ENCODE data around the gene OR2H1.
A peak's percentile ranks its signal among the peaks of the same experiment; 100 is the strongest.
"Not testable (repeated sequence)": the region's sequence is repeated elsewhere in the genome, so short reads cannot be mapped to it uniquely, and the experiment has no call there.

Gene OR2H1

GRCh38 chr6:29456971-29457370 lies at the start of gene OR2H1, which contains the start of gene OR11A1:
Gene OR2H1, plus strand, starts transcription at chr6:29457155. Its CDS starts 4,615 bp downstream, at chr6:29461770.
Gene OR11A1, minus strand, starts transcription at chr6:29457071. Its CDS starts 29,430 bp downstream, at chr6:29427641.
- DNase-seq (no peak), ATAC-seq (no peak)

DNA sequence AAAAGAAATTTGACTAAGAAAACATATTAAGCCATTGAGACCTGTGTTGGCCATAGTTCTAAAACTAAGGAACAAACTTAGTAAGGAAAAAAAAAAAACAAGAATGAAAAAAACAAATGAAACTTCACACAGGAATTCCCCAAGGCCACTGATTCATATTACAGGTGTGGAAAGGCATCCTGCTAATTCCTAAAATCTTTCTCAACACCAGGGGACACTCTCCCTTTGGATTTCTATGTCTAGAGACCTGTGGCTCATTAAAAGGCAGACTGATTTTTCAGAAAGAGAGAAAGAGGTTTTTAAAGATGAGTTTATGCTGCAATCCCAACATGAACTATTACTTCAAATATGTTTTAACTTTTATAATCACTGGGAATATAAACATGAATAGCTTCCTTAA lies 42.4 kb upstream of the OR2H1 start, which contains the start of gene OR12D1:
Gene OR12D1 (plus strand): TSS at position 341 of the 400 bp plus-strand sequence.
- ATAC-seq (no peak), DNase-seq (no peak)

DNA sequence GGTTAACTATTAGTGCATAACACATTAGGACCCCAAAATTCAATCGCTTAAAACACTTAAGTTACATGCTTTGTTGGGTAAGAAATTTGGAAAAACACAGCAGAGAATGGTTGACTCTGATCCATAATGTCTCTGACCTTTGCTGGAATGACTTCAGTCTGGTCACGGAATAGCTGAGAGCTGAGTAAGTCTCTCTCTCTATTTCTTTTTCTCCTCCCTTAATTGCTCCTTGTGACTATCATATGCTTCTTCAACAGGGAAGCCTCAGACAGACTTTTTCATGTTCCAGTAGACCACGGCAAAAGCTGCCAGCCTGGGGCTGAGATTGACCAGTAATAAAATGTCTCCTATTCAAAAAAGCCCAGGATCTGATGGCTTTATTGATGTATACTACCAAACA lies 37.4 kb upstream of the OR2H1 start:
- ATAC-seq = no peak

GRCh38 chr6:29424168-29424567 lies 32.8 kb upstream of the OR2H1 start:
- DNase-seq (no peak), ATAC-seq (no peak)

More for the DNA sequence above, 37.4 kb upstream of the OR2H1 start:
- DNase-seq = no peak

- ATAC-seq = peak; percentile 32
- DNase-seq = no peak
These were observed 32.4 kb upstream of the OR2H1 start for GRCh38 chr6:29424575-29424974.

GRCh38 chr6:29425075-29425474 lies 31.9 kb upstream of the OR2H1 start:
- no peak for ATAC-seq

GRCh38 chr6:29426654-29427053 lies 30.3 kb upstream of the OR2H1 start:
- no peak for DNase-seq
- ATAC-seq = no peak

More at GRCh38 chr6:29425075-29425474, 31.9 kb upstream of the OR2H1 start:
- DNase-seq = no peak

DNA sequence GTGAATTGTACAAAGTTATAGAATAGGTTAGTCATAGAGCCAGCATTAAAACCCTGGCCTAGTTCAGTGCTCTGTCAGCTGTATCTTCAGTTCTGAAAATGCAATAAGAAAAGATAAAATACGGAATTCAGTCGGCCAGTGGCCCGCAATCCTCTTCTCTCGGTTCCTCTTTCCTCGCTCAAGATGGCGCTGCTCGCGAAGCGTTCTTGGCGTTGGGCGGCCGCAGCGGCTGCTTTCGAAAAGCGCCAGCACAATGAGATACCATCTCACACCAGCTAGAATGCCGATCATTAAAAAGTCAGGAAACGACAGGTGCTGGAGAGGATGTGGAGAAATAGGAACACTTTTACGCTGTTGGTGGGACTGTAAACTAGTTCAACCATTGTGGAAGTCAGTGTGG lies 20.2 kb upstream of the OR2H1 start:
- ATAC-seq, DNase-seq: not testable (repeated sequence)

- DNase-seq = no peak
- ATAC-seq = no peak
These were observed 17.9 kb upstream of the OR2H1 start, which contains the start of gene OR10C1 for GRCh38 chr6:29439006-29439405. Gene OR10C1, plus strand, starts transcription at chr6:29439306. Its CDS starts 710 bp downstream, at chr6:29440016.

DNA sequence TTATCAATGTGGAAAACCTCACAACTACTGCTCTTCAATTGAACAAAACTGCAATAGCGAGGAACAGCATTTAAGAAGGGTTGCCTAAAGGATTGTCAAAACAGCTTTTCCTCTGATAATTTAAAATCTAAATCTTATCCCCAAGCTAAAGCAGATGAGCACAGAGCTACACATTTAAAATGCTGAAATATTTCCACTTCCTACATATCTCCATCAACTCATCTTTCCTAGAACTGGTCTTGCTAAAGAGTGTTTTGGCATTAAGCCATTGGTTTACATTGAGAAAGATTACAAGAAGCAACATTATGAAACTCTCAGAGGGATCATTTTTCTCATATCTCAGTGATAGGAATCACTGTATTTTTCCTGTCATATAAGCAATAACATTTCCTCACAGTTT lies 14.2 kb upstream of the OR2H1 start:
- DNase-seq (no peak), ATAC-seq (no peak)

DNA sequence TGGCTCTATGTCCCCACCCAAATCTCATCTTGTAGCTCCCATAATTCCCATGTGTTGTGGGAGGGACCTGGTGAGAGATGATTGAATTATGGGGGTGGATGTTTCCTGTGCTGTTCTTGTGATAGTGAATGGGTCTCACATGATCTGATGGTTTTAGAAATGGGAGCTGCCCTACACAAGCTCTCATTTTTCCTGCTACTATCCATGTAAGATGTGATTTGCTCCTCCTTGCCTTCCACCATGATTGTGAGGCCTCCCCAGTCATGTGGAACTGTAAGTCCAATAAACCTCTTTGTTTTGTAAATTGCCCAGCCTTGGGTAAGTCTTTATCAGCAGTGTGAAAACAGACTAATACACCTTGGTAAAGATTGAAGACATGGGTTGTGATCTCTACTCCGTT lies 12.9 kb upstream of the OR2H1 start:
- DNase-seq, ATAC-seq: not testable (repeated sequence)

DNA sequence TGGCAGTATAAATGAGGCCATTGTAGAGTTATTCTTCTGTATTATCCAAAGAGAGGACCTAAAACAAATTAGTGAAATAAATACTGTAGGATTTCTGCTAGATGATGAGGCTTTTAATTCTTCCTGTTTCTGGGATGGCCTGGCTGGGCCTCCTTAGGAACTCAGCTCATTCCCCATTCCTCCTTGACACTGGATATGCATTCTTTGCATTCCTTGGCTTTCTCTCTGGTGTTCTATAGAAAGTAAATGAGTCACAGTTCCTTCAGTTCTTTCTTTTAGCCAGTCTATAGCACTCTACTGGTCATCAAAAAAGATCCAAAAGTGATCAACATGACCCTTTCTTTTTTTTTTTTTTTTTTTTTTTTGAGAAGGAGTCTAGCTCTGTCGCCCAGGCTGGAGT lies 9.3 kb upstream of the OR2H1 start:
- ATAC-seq (no peak), DNase-seq (no peak)

DNA sequence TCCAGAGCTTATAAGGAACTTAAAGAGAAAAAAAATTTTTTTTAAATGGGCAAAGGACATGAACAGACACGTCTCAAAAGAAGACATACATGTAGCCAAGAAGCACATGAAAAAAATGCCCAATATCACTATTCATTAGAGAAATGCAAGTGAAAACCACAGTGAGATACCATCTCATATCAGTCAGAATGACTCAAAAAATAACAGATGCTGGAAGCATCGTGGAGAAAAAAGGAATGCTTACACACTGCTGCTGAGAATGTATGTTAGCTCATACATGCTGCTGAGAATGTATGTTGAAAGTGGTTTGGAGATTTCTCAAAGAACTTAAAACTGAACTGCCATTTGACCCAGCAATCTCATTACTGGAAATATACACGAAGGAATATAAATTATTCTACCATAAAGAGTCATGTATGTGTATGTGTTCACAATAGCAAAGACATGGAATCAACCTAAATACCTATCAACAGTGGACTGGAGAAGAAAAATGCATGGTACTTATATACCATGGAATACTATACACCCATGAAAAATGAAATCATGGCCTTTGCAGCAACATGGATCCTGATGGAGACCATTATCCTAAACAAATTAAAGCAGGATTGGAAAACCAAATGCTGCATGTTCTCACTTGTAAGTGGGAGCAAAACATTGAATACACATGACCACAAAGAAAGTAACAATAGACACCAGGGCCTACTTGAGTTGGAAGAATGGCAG lies 5.3 kb upstream of the OR2H1 start:
- DNase-seq = no peak
- ATAC-seq = no peak

- ATAC-seq (no peak), DNase-seq (no peak)
These were observed 4.3 kb downstream of the OR2H1 start for GRCh38 chr6:29461021-29461814.

DNA sequence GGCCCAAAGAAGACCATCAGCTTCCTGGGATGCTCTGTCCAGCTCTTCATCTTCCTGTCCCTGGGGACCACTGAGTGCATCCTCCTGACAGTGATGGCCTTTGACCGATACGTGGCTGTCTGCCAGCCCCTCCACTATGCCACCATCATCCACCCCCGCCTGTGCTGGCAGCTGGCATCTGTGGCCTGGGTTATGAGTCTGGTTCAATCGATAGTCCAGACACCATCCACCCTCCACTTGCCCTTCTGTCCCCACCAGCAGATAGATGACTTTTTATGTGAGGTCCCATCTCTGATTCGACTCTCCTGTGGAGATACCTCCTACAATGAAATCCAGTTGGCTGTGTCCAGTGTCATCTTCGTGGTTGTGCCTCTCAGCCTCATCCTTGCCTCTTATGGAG lies 5.1 kb downstream of the OR2H1 start:
- ATAC-seq = no peak
- no peak for DNase-seq

DNA sequence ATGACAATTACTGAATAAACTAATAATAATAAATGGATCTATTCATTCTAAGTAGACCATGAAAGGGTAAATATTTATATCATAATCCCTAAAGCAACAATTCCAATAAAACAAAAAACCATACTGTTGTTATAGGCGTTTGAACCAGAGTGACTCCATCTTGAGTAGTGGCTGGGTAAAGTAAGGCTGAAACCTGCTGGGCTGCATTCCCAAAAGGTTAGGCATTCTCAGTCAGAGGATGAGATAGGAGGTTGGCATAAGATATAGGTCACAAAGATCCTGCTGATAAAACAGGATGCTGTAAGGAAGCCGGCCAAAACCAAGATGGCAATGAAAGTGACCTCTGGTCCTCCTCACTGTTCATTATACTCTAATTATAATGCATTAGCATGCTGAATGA lies 8.3 kb downstream of the OR2H1 start:
- no peak for ATAC-seq
- DNase-seq = no peak

GRCh38 chr6:29465801-29466200 lies 8.8 kb downstream of the OR2H1 start:
- ATAC-seq (no peak), DNase-seq (no peak)

DNA sequence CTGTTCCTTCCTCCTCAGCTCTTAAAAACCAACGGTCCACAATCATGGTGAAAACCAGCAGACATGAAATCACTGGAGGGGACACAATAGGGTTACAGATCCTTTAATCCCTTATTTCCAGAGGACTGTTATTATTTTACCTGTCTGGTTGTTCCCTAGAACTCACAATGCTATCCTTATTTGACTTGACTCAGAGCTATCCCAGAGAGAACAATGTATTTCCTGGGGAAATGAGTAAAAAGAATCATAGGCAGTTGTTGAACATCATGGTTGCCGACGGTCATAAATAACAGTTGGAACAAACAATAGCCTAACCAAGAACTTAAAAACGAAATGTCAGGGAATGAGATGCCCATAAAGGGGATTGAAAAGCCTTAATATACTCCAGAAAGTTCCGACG lies 9.3 kb downstream of the OR2H1 start:
- ATAC-seq (no peak), DNase-seq (no peak)

DNA sequence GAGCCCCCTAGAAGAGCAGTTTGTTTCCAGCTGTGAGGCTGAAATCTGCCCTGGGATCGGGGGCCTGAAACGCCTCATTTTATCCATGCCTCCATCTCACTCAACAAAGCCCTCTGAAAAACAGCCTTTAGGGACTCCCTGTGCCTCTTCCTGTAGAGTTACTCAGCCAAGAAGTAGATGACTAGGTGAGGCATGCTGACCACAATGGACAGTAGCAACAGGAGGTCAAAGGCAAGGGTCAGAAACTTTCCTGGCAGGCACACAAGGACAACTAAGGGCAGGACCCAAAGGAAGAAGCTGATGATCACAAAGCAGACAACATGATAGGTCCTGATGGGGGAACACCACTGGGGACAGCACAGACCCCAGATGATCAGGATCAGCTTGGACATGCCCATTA lies 18.0 kb downstream of the OR2H1 start:
- DNase-seq (no peak), ATAC-seq (no peak)

DNA sequence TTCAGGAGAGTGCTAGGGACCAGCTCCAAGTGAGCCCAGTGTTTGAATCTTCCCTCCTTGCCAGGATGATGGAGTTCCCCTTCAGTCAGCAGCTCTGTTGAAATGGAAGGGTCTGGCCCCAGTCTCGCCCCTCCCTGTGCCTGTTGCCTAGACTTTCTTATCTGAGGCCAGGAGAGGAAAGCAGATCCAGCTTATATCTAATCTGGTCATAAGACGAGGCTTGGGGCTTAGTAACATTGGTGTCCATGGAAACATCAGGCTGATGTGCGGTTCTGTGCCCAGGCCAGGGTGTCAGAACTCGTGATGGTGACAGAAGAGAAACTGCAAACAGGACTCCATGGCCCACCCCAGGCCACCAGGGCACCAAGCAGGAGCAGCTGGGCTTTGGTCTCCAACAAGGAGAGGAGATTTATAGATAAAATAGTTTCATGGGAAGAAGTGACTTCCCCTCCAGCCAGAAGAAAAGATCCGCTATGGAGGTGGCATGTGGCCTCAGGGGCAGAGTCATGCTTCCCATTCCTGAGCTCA lies 21.0 kb downstream of the OR2H1 start:
- DNase-seq (no peak), ATAC-seq (no peak)

DNA sequence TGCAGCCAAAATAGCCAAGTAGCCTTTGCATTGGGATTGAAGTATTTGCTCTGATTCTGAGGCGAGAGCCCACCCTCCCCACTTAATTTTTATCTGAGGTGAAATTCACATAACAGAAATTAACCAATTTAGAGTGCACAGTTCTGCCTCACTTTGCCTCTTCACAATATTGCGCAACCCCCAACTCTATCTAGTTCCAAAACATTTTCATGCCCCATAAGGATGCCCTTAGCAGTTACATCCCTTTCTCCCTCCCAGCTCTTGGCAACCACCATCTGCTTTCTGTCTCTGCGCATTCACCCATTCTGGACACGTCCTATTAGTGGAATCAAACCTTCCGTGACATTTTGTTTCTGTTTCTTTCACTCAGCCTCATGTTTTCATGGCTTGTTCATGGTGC lies 21.8 kb downstream of the OR2H1 start:
- no peak for ATAC-seq
- DNase-seq = no peak

DNA sequence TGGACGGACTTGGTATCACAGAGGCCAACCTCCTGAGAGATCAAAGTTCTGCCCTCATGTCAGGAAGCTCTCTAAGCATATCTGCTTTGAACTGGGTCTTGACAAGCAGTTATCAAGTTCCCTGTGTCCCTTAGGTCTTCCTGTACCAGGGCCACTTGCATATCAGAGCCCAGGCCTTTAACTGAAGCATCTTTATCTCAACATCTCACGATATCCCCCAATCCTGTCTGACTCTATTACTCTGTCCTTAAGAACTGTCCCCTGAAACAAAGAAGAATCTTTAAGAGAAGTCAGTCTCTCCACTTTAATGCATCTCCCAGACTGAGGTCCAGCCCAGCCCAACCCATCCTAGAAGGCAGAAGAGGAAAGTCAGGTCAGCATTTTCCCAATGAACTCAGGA lies 22.6 kb downstream of the OR2H1 start:
- DNase-seq = no peak

GRCh38 chr6:29483186-29483585 lies 26.2 kb downstream of the OR2H1 start:
- no peak for DNase-seq
- no peak for ATAC-seq

More for the DNA sequence above, 22.6 kb downstream of the OR2H1 start:
- no peak for ATAC-seq

Data from stimulated activated naive CD8-positive, alpha-beta T cell treated with anti-CD3 and anti-CD28 coated beads, Interleukin-15, Interleukin-2, amounts not matched to agents 100 U/mL and 50 U/mL, for 24 hours (primary cell).